ENCODE data around the gene DENND1A. TPM values are rescaled to one million over a fixed set of nuclear protein-coding genes. Genes with fewer than 3 reads are reported as not detected.

DENND1A gene
- total RNA-seq, 2 donors from 2014 or later: 18.9 to 26.8 TPM

GRCh38 chr9:123562844-123563346, 367.0 kb downstream of the DENND1A start:
- H3K4me1 ChIP-seq (replicated peaks): no peaks in the 10 kb centered on the region
- no peak for TF ChIP-seq POLR2A (IDR thresholded peaks at IDR 0.05)
- TF ChIP-seq, protein P1, sequence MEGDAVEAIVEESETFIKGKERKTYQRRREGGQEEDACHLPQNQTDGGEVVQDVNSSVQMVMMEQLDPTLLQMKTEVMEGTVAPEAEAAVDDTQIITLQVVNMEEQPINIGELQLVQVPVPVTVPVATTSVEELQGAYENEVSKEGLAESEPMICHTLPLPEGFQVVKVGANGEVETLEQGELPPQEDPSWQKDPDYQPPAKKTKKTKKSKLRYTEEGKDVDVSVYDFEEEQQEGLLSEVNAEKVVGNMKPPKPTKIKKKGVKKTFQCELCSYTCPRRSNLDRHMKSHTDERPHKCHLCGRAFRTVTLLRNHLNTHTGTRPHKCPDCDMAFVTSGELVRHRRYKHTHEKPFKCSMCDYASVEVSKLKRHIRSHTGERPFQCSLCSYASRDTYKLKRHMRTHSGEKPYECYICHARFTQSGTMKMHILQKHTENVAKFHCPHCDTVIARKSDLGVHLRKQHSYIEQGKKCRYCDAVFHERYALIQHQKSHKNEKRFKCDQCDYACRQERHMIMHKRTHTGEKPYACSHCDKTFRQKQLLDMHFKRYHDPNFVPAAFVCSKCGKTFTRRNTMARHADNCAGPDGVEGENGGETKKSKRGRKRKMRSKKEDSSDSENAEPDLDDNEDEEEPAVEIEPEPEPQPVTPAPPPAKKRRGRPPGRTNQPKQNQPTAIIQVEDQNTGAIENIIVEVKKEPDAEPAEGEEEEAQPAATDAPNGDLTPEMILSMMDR (IDR thresholded peaks at IDR 0.05): no peak
- TF ChIP-seq POLR2AphosphoS5 (IDR thresholded peaks at IDR 0.05): no peak
- intact Hi-C loops (cut with DNase I): no loop called here
- no peaks in the 10 kb centered on the region for H3K9me3 ChIP-seq
- no peaks in the 10 kb centered on the region for H3K27me3 ChIP-seq (replicated peaks; ENCODE audit: insufficient read depth)
- 69% methylated on average over 6 of the region's 6 CpGs for WGBS
- DNase-seq (ENCODE audit: low spot score): no peak
- H3K4me3 ChIP-seq: no peak overlapping the region
- H3K27ac ChIP-seq: no peak overlapping the region
- no peaks in the 10 kb centered on the region for H3K36me3 ChIP-seq

- no peaks in the 10 kb centered on the region for H3K9me3 ChIP-seq
- no peaks in the 10 kb centered on the region for H3K4me1 ChIP-seq (replicated peaks)
- no peaks in the 10 kb centered on the region for H3K27me3 ChIP-seq (replicated peaks; ENCODE audit: insufficient read depth)
- 85% methylated on average over 6 of the region's 6 CpGs for WGBS
- TF ChIP-seq POLR2AphosphoS5 (IDR thresholded peaks at IDR 0.05) (no peak), POLR2A (IDR thresholded peaks at IDR 0.05) (no peak)
- TF ChIP-seq, protein P1 (IDR thresholded peaks at IDR 0.05): no peak
- H3K36me3 ChIP-seq: no peaks in the 10 kb centered on the region
- DNase-seq (ENCODE audit: low spot score): no peak
- no peak overlapping the region for H3K27ac ChIP-seq
- no peak overlapping the region for H3K4me3 ChIP-seq
- intact Hi-C loops (cut with DNase I): no loop called here
Observed at GRCh38 chr9:123561046-123561445, 368.9 kb downstream of the DENND1A start.

DNA sequence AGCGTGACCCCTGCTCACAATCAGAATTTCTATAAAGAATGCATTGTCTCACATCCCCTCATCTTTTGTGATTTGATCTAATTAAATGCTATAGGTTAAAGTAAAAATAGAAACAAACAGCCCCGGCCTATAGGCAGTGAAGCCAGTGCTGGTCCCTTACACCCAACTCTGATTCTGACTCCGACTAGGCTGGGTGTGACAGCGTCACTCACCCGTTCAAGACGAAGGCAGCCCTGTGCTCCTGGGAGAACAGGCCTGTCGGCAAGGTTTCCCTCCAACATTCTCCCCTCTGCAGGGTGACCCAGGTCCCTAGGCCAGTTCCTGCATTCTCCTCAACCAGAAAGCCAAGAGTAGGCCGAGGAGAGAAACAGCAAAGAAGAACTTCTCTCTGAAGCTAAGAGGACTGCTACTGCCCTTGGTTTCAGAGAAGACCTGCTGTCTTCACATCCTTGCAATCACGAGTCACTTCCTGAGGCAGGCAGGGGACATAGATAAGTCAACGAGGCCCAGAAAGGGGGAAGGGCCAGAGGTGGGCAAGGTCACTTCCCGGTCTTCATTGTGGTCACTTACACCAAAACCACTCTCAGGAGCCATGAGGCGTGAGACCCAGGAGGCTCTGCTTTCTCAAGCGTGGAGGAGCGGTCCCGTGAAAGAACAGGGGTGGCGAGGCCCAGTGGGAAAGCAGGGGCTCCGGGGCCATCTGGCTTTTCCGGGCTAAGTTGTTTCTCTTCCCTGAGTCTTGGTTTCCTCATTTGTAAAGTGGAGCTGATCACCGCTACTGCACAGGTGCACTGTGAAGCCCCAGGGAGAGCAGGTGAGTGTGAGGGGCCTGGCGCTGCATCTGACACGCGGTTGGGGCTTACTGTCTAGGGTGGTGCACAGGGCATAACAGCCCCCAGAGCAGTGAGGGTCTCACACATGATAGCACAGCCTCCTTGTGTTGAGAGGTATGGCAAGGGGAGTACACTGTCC, 373.2 kb downstream of the DENND1A start:
- intact Hi-C loops (cut with DNase I): no loop called here
- WGBS: 92% methylated on average over 22 of the region's 22 CpGs
- H3K36me3 ChIP-seq: no peaks in the 10 kb centered on the region
- no peaks in the 10 kb centered on the region for H3K9me3 ChIP-seq
- DNase-seq (ENCODE audit: low spot score): no peak
- H3K4me1 ChIP-seq (replicated peaks): no peaks in the 10 kb centered on the region
- no peak overlapping the region for H3K27ac ChIP-seq
- no peak overlapping the region for H3K4me3 ChIP-seq
- TF ChIP-seq POLR2A (IDR thresholded peaks at IDR 0.05) (no peak), POLR2AphosphoS5 (IDR thresholded peaks at IDR 0.05) (no peak)
- TF ChIP-seq, protein P1 (IDR thresholded peaks at IDR 0.05): no peak
- no peaks in the 10 kb centered on the region for H3K27me3 ChIP-seq (replicated peaks; ENCODE audit: insufficient read depth)

- H3K4me3 ChIP-seq: no peak overlapping the region
- H3K9me3 ChIP-seq: no peaks in the 10 kb centered on the region
- no peaks in the 10 kb centered on the region for H3K36me3 ChIP-seq
- intact Hi-C loops (cut with DNase I): no loop called here
- DNase-seq (ENCODE audit: low spot score): no peak
- H3K27me3 ChIP-seq (replicated peaks; ENCODE audit: insufficient read depth): no peaks in the 10 kb centered on the region
- no peak overlapping the region for H3K27ac ChIP-seq
- no peaks in the 10 kb centered on the region for H3K4me1 ChIP-seq (replicated peaks)
- WGBS: 80% methylated on average over 3 of the region's 3 CpGs
- no peak for TF ChIP-seq POLR2A (IDR thresholded peaks at IDR 0.05)
- TF ChIP-seq POLR2AphosphoS5 (IDR thresholded peaks at IDR 0.05): no peak
- TF ChIP-seq, protein P1 (IDR thresholded peaks at IDR 0.05): no peak
Observed at GRCh38 chr9:123555646-123556045, 374.3 kb downstream of the DENND1A start.
